SK-N-SH treated with all-trans-retinoic acid at 6 μM for 48 hours (cell line): ENCODE results near the gene KDM6B.

ENCODE experiments used
- BACH2 ChIP-seq: fragments of 250-450 bp; sonication (Bioruptor Pico); IDR thresholded peaks from 2 replicates; pipeline ENCODE4 v1.9.0; 2021; ENCODE audit warnings: mild to moderate bottlenecking, borderline replicate concordance
- CSDC2 ChIP-seq: fragments of 250-450 bp; sonication (Bioruptor Pico); IDR thresholded peaks from 2 replicates; pipeline ENCODE4 v1.5.0; 2020; ENCODE audit warnings: mild to moderate bottlenecking, moderate library complexity
- ESRRG ChIP-seq: fragments of 250-450 bp; sonication (Bioruptor Pico); IDR thresholded peaks from 2 replicates; pipeline ENCODE4 v1.6.1; 2021; ENCODE audit warnings: mild to moderate bottlenecking
- GLIS3 ChIP-seq: fragments of 250-450 bp; sonication (Bioruptor Pico); IDR thresholded peaks from 2 replicates; pipeline ENCODE4 v1.5.0; 2020; ENCODE audit warnings: mild to moderate bottlenecking, moderate library complexity
- TCF4 ChIP-seq: fragments of 250-450 bp; sonication (Bioruptor Pico); IDR thresholded peaks from 2 replicates; pipeline ENCODE4 v1.8.0; 2021; ENCODE audit warnings: mild to moderate bottlenecking, moderate library complexity, borderline replicate concordance
- ZC3H10 ChIP-seq: fragments of 250-450 bp; sonication (Bioruptor Pico); IDR thresholded peaks from 2 replicates; pipeline ENCODE4 v1.5.1; 2021; ENCODE audit warnings: mild to moderate bottlenecking, moderate library complexity
- ZFP3 ChIP-seq: fragments of 250-450 bp; sonication (Bioruptor Pico); IDR thresholded peaks from 2 replicates; pipeline ENCODE4 v1.5.0; 2020; ENCODE audit warnings: mild to moderate bottlenecking, moderate library complexity
- ZNF565 ChIP-seq: fragments of 450-650 bp; formaldehyde crosslinking; conservative IDR thresholded peaks from 2 replicates; pipeline ENCODE4 v1.5.0; 2020; ENCODE audit warnings: low read depth, mild to moderate bottlenecking, moderate library complexity
- ZNF70 ChIP-seq: fragments of 450-650 bp; formaldehyde crosslinking; IDR thresholded peaks from 2 replicates; pipeline ENCODE4 v1.5.0; 2020; ENCODE audit warnings: mild to moderate bottlenecking, moderate library complexity
- TF ChIP-seq, protein P1 (sequence below): fragments of 250-450 bp; sonication (Bioruptor Pico); IDR thresholded peaks from 2 replicates; pipeline ENCODE4 v1.8.0; 2021; ENCODE audit warnings: low read depth, mild to moderate bottlenecking, moderate library complexity, borderline replicate concordance
- TF ChIP-seq, protein P2 (sequence below): fragments of 250-450 bp; sonication (Bioruptor Pico); IDR thresholded peaks from 2 replicates; pipeline ENCODE4 v1.5.0; 2020; ENCODE audit warnings: mild to moderate bottlenecking, moderate library complexity

DNA sequence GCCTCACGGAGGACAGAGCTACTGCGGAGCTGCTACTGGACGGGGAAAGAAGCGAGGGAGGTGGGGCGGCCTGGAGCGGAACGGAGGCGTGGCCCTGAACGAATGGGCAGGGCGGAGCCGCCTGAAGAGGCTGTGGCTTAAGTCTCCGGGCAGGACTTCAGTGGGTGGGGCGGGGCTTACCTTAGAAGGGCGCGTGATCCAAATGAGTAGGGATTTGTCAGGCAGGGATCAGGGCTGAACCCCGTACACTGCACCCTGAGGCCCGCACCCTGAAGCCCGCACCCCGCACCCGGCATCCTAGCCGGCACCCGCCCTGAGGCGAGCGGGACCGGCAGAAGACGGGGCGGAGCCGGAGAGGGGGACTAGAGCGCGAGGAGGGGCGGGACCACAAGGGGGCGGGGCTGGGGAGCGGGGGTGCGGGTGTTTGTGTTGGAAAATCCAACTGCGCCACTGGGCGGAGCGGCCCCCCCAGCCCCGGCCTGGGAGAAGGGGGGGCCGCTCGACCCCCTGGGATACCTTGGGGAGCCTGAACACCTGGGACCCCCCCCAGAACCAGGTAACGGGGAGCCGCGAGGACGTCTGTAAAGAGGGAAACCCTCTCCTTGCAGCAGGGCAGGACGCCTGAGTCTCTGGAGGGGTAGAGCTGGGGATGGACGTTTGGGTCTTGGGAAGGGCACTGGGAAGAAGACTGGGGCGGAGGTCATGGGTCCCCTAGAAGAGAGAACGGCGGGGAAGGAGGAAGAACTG is at the start of gene KDM6B:
- TF ChIP-seq ESRRG (no peak), ZNF70 (no peak), BACH2 (CRISPR knock-in tag) (no peak), ZFP3 (no peak), ZC3H10 (CRISPR knock-in tag) (no peak), GLIS3 (no peak), CSDC2 (CRISPR knock-in tag) (no peak), TCF4 (CRISPR knock-in tag) (no peak), ZNF565 (no peak)
- TF ChIP-seq, protein P1, sequence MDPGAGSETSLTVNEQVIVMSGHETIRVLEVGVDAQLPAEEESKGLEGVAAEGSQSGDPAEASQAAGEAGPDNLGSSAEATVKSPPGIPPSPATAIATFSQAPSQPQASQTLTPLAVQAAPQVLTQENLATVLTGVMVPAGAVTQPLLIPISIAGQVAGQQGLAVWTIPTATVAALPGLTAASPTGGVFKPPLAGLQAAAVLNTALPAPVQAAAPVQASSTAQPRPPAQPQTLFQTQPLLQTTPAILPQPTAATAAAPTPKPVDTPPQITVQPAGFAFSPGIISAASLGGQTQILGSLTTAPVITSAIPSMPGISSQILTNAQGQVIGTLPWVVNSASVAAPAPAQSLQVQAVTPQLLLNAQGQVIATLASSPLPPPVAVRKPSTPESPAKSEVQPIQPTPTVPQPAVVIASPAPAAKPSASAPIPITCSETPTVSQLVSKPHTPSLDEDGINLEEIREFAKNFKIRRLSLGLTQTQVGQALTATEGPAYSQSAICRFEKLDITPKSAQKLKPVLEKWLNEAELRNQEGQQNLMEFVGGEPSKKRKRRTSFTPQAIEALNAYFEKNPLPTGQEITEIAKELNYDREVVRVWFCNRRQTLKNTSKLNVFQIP = no peak
- TF ChIP-seq, protein P2, sequence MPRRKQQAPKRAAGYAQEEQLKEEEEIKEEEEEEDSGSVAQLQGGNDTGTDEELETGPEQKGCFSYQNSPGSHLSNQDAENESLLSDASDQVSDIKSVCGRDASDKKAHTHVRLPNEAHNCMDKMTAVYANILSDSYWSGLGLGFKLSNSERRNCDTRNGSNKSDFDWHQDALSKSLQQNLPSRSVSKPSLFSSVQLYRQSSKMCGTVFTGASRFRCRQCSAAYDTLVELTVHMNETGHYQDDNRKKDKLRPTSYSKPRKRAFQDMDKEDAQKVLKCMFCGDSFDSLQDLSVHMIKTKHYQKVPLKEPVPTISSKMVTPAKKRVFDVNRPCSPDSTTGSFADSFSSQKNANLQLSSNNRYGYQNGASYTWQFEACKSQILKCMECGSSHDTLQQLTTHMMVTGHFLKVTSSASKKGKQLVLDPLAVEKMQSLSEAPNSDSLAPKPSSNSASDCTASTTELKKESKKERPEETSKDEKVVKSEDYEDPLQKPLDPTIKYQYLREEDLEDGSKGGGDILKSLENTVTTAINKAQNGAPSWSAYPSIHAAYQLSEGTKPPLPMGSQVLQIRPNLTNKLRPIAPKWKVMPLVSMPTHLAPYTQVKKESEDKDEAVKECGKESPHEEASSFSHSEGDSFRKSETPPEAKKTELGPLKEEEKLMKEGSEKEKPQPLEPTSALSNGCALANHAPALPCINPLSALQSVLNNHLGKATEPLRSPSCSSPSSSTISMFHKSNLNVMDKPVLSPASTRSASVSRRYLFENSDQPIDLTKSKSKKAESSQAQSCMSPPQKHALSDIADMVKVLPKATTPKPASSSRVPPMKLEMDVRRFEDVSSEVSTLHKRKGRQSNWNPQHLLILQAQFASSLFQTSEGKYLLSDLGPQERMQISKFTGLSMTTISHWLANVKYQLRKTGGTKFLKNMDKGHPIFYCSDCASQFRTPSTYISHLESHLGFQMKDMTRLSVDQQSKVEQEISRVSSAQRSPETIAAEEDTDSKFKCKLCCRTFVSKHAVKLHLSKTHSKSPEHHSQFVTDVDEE (CRISPR knock-in tag) = no peak
